Stimulated activated CD4-positive, alpha-beta T cell treated with anti-CD3 and anti-CD28 coated beads, Interleukin-12 subunit alpha, Interleukin-12 subunit beta, amount 100 ng/mL, for 4 hours (primary cell): Measurements from ENCODE around the gene BRD3.

Experiments
- DNase-seq: peaks from one replicate; pipeline ENCODE4 v3.0.0-alpha.2; 2020

BRD3 gene

GRCh38 chr9:134010310-134011173 lies 57.3 kb downstream of the BRD3 start:
- no peak for DNase-seq

GRCh38 chr9:134007571-134007970 lies 60.3 kb downstream of the BRD3 start:
- DNase-seq: no peak

GRCh38 chr9:134007150-134007549 lies 60.7 kb downstream of the BRD3 start:
- DNase-seq: no peak

GRCh38 chr9:134005381-134005780 lies 62.4 kb downstream of the BRD3 start:
- no peak for DNase-seq

GRCh38 chr9:134004881-134005280 lies 62.9 kb downstream of the BRD3 start:
- no peak for DNase-seq

- DNase-seq: no peak
Observed at GRCh38 chr9:134004131-134004873, 63.5 kb downstream of the BRD3 start.

GRCh38 chr9:134003237-134003636 lies 64.6 kb downstream of the BRD3 start:
- no peak for DNase-seq

GRCh38 chr9:134002796-134003195 lies 65.0 kb downstream of the BRD3 start:
- no peak for DNase-seq

GRCh38 chr9:133999851-134000265 lies 68.0 kb downstream of the BRD3 start:
- DNase-seq: no peak

- DNase-seq: no peak
Observed at GRCh38 chr9:133998915-133999595, 68.8 kb downstream of the BRD3 start.

GRCh38 chr9:133997584-133997983 lies 70.2 kb downstream of the BRD3 start:
- no peak for DNase-seq

GRCh38 chr9:133996531-133997520 lies 71.0 kb downstream of the BRD3 start:
- no peak for DNase-seq

- no peak for DNase-seq
Observed at GRCh38 chr9:133995012-133995896, 72.6 kb downstream of the BRD3 start.

GRCh38 chr9:133994353-133995011 lies 73.3 kb downstream of the BRD3 start:
- DNase-seq: peak; percentile 80

- no peak for DNase-seq
Observed at GRCh38 chr9:133993635-133994253, 74.1 kb downstream of the BRD3 start.

- peak; percentile 81 for DNase-seq
Observed at GRCh38 chr9:133992780-133993634, 74.8 kb downstream of the BRD3 start.

- peak; percentile 50 for DNase-seq
Observed at GRCh38 chr9:133991964-133992779, 75.7 kb downstream of the BRD3 start, which contains the start of gene VAV2. TSS of gene VAV2 (minus strand) at chr9:133992324. CDS start at chr9:133992278, 46 bp downstream.
